IPS DF 6.9 (cell line): ENCODE data around the gene NELL2.
"Not testable (repeated sequence)": the region's sequence is repeated elsewhere in the genome, so short reads cannot be mapped to it uniquely, and the experiment has no call there.

ENCODE experiments used
- DNase-seq: peaks from one replicate; pipeline ENCODE4 v3.0.0-alpha.2; 2013; ENCODE audit warnings: low read depth, low spot score
- H3K27ac ChIP-seq: one replicate; pipeline ENCODE4 v1.5.1; 2013; ENCODE audit warnings: low read length, control low read depth
- H3K27me3 ChIP-seq: 2 replicates; pipeline ENCODE4 v1.6.1; 2013; ENCODE audit warnings: mild to moderate bottlenecking, low read length; ENCODE audit not compliant: control insufficient read depth, insufficient read depth
- H3K36me3 ChIP-seq: 2 replicates; pipeline ENCODE4 v1.6.1; 2013; ENCODE audit warnings: low read length; ENCODE audit not compliant: control insufficient read depth, insufficient read depth
- H3K4me1 ChIP-seq: 2 replicates; pipeline ENCODE4 v1.6.1; 2013; ENCODE audit warnings: low read length; ENCODE audit not compliant: control insufficient read depth, insufficient read depth
- H3K4me3 ChIP-seq: 2 replicates; pipeline ENCODE4 v1.5.1; 2013; ENCODE audit warnings: mild to moderate bottlenecking, low read length
- H3K9me3 ChIP-seq: 2 replicates; pipeline ENCODE4 v1.6.1; 2013; ENCODE audit warnings: low read length, inconsistent platforms; ENCODE audit not compliant: control insufficient read depth, insufficient read depth
- WGBS: extraction: QIAGEN DNeasy Blood & Tissue Kit; methylation state at CpG from one replicate; pipeline ENCODE4 v1.1.7; 2013; ENCODE audit warnings: mixed read lengths, missing lambda C conversion rate; ENCODE audit not compliant: insufficient read length, insufficient coverage; 5-methylcytosine and 5-hydroxymethylcytosine counted together

The NELL2 gene

GRCh38 chr12:44847888-44848702 is 28.0 kb downstream of the NELL2 start:
- no peak for DNase-seq
- no peaks in the 10 kb centered on the region for H3K9me3 ChIP-seq
- no CpG with 5 or more reads among the region's 6 CpGs for WGBS
- H3K27ac ChIP-seq: no peak overlapping the region
- no peaks in the 10 kb centered on the region for H3K36me3 ChIP-seq
- no peaks in the 10 kb centered on the region for H3K4me1 ChIP-seq
- no peak overlapping the region for H3K4me3 ChIP-seq
- H3K27me3 ChIP-seq: no peaks in the 10 kb centered on the region

- no peaks in the 10 kb centered on the region for H3K9me3 ChIP-seq
- DNase-seq: no peak
- no CpG with 5 or more reads among the region's 1 CpG for WGBS
- no peaks in the 10 kb centered on the region for H3K27me3 ChIP-seq
- H3K27ac ChIP-seq: no peak overlapping the region
- H3K4me3 ChIP-seq: no peak overlapping the region
- no peaks in the 10 kb centered on the region for H3K4me1 ChIP-seq
- no peaks in the 10 kb centered on the region for H3K36me3 ChIP-seq
These were observed 28.7 kb downstream of the NELL2 start for GRCh38 chr12:44847403-44847802.

- H3K4me1 ChIP-seq: no peaks in the 10 kb centered on the region
- H3K27ac ChIP-seq: no peak overlapping the region
- H3K4me3 ChIP-seq: no peak overlapping the region
- H3K36me3 ChIP-seq: no peaks in the 10 kb centered on the region
- no CpG with 5 or more reads among the region's 1 CpG for WGBS
- no peak for DNase-seq
- H3K27me3 ChIP-seq: no peaks in the 10 kb centered on the region
- H3K9me3 ChIP-seq: no peaks in the 10 kb centered on the region
These were observed 29.3 kb downstream of the NELL2 start for GRCh38 chr12:44846826-44847225.

GRCh38 chr12:44842669-44843068 is 33.4 kb downstream of the NELL2 start:
- H3K27me3 ChIP-seq: no peaks in the 10 kb centered on the region
- no peak overlapping the region for H3K4me3 ChIP-seq
- no peaks in the 10 kb centered on the region for H3K36me3 ChIP-seq
- no peaks in the 10 kb centered on the region for H3K9me3 ChIP-seq
- DNase-seq: no peak
- no CpG with 5 or more reads among the region's 4 CpGs for WGBS
- H3K4me1 ChIP-seq: no peaks in the 10 kb centered on the region
- no peak overlapping the region for H3K27ac ChIP-seq

GRCh38 chr12:44839785-44840184 is 36.3 kb downstream of the NELL2 start:
- no peaks in the 10 kb centered on the region for H3K27me3 ChIP-seq
- H3K4me1 ChIP-seq: no peaks in the 10 kb centered on the region
- no peak overlapping the region for H3K27ac ChIP-seq
- no peak for DNase-seq
- H3K9me3 ChIP-seq: no peaks in the 10 kb centered on the region
- no peaks in the 10 kb centered on the region for H3K36me3 ChIP-seq
- no CpG with 5 or more reads among the region's 2 CpGs for WGBS
- H3K4me3 ChIP-seq: no peak overlapping the region

GRCh38 chr12:44837114-44837755 is 38.9 kb downstream of the NELL2 start:
- no peaks in the 10 kb centered on the region for H3K4me1 ChIP-seq
- H3K27ac ChIP-seq: no peak overlapping the region
- H3K36me3 ChIP-seq: no peaks in the 10 kb centered on the region
- WGBS: no CpG with 5 or more reads among the region's 5 CpGs
- no peaks in the 10 kb centered on the region for H3K27me3 ChIP-seq
- no peaks in the 10 kb centered on the region for H3K9me3 ChIP-seq
- H3K4me3 ChIP-seq: no peak overlapping the region
- DNase-seq: no peak

- no peaks in the 10 kb centered on the region for H3K36me3 ChIP-seq
- WGBS: no CpG with 5 or more reads among the region's 5 CpGs
- no peak overlapping the region for H3K4me3 ChIP-seq
- no peaks in the 10 kb centered on the region for H3K4me1 ChIP-seq
- no peak for DNase-seq
- H3K27me3 ChIP-seq: no peaks in the 10 kb centered on the region
- H3K27ac ChIP-seq: no peak overlapping the region
- H3K9me3 ChIP-seq: no peaks in the 10 kb centered on the region
These were observed 40.3 kb downstream of the NELL2 start for GRCh38 chr12:44835641-44836379.

GRCh38 chr12:44834996-44835395 is 41.1 kb downstream of the NELL2 start:
- not testable (repeated sequence) for H3K27ac ChIP-seq, H3K36me3 ChIP-seq, DNase-seq, H3K4me1 ChIP-seq, H3K27me3 ChIP-seq, H3K9me3 ChIP-seq, H3K4me3 ChIP-seq
- no CpG with 5 or more reads among the region's 7 CpGs for WGBS

GRCh38 chr12:44833561-44833960 is 42.6 kb downstream of the NELL2 start:
- Histone ChIP-seq H3K4me3 (no peak overlapping the region), H3K36me3 (no peaks in the 10 kb centered on the region), H3K4me1 (no peaks in the 10 kb centered on the region), H3K27me3 (no peaks in the 10 kb centered on the region), H3K9me3 (no peaks in the 10 kb centered on the region), H3K27ac (no peak overlapping the region)
- WGBS: no CpG with 5 or more reads among the region's 5 CpGs
- DNase-seq: no peak

GRCh38 chr12:44830566-44831055 is 45.5 kb downstream of the NELL2 start:
- DNase-seq: no peak
- no peaks in the 10 kb centered on the region for H3K27me3 ChIP-seq
- H3K9me3 ChIP-seq: no peaks in the 10 kb centered on the region
- H3K36me3 ChIP-seq: no peaks in the 10 kb centered on the region
- no peak overlapping the region for H3K27ac ChIP-seq
- no peak overlapping the region for H3K4me3 ChIP-seq
- WGBS: no CpG with 5 or more reads among the region's 1 CpG
- no peaks in the 10 kb centered on the region for H3K4me1 ChIP-seq
